Measurements from ENCODE around the gene OCA2. TPM values are rescaled to one million over a fixed set of nuclear protein-coding genes. Genes with fewer than 3 reads are reported as not detected.

Gene OCA2
- total RNA-seq, 1 experiment from 2014 or later: 0.13 TPM

- DNase-seq (ENCODE audit: low read depth, low spot score) (no peak), ATAC-seq (no peak)
- Histone ChIP-seq H3K27me3 (ENCODE audit: control insufficient read depth, insufficient read depth, low read length) (no peaks in the 10 kb centered on the region), H3K36me3 (ENCODE audit: control insufficient read depth, insufficient read depth, low read length) (no peaks in the 10 kb centered on the region), H3K4me3 (ENCODE audit: low read depth in 2 of 2, low read length in 2 of 2) (no peak overlapping the region), H3K4me1 (ENCODE audit: control insufficient read depth, insufficient read depth, low read length) (no peaks in the 10 kb centered on the region), H3K9me3 (ENCODE audit: control insufficient read depth, insufficient read depth, low read depth, low read length) (no peaks in the 10 kb centered on the region), H3K27ac (ENCODE audit: low read length) (no peak overlapping the region)
- in situ Hi-C loops (cut with HindIII; ENCODE audit: low pct_unique_long_range_greater_than_20kb, low sequenced_read_pairs) (no loop called here), intact Hi-C loops (cut with micrococcal nuclease; ENCODE audit: unreplicated experiment) (no loop called here)
- POLR2A ChIA-PET: no interaction called here
- CTCF ChIA-PET: no interaction called here
- no peak for TF ChIP-seq TCF7L2 (IDR thresholded peaks at IDR 0.05; ENCODE audit: low read depth, low read length)
- TF ChIP-seq, protein P1, sequence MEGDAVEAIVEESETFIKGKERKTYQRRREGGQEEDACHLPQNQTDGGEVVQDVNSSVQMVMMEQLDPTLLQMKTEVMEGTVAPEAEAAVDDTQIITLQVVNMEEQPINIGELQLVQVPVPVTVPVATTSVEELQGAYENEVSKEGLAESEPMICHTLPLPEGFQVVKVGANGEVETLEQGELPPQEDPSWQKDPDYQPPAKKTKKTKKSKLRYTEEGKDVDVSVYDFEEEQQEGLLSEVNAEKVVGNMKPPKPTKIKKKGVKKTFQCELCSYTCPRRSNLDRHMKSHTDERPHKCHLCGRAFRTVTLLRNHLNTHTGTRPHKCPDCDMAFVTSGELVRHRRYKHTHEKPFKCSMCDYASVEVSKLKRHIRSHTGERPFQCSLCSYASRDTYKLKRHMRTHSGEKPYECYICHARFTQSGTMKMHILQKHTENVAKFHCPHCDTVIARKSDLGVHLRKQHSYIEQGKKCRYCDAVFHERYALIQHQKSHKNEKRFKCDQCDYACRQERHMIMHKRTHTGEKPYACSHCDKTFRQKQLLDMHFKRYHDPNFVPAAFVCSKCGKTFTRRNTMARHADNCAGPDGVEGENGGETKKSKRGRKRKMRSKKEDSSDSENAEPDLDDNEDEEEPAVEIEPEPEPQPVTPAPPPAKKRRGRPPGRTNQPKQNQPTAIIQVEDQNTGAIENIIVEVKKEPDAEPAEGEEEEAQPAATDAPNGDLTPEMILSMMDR (IDR thresholded peaks at IDR 0.05): no peak
- no peak for TF ChIP-seq SIN3A (IDR thresholded peaks at IDR 0.05; ENCODE audit: borderline replicate concordance, insufficient read depth, low read depth, low read length)
- TF ChIP-seq, protein P2, sequence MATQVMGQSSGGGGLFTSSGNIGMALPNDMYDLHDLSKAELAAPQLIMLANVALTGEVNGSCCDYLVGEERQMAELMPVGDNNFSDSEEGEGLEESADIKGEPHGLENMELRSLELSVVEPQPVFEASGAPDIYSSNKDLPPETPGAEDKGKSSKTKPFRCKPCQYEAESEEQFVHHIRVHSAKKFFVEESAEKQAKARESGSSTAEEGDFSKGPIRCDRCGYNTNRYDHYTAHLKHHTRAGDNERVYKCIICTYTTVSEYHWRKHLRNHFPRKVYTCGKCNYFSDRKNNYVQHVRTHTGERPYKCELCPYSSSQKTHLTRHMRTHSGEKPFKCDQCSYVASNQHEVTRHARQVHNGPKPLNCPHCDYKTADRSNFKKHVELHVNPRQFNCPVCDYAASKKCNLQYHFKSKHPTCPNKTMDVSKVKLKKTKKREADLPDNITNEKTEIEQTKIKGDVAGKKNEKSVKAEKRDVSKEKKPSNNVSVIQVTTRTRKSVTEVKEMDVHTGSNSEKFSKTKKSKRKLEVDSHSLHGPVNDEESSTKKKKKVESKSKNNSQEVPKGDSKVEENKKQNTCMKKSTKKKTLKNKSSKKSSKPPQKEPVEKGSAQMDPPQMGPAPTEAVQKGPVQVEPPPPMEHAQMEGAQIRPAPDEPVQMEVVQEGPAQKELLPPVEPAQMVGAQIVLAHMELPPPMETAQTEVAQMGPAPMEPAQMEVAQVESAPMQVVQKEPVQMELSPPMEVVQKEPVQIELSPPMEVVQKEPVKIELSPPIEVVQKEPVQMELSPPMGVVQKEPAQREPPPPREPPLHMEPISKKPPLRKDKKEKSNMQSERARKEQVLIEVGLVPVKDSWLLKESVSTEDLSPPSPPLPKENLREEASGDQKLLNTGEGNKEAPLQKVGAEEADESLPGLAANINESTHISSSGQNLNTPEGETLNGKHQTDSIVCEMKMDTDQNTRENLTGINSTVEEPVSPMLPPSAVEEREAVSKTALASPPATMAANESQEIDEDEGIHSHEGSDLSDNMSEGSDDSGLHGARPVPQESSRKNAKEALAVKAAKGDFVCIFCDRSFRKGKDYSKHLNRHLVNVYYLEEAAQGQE (IDR thresholded peaks at IDR 0.05; ENCODE audit: insufficient read depth in 1 of 2, low read depth in 2 of 2, low read length in 1 of 2): no peak
- no peak for TF ChIP-seq POLR2AphosphoS5 (IDR thresholded peaks at IDR 0.05; ENCODE audit: low read depth, low read length)
- BruUV-seq (replicated peaks): no TSS peak
These were observed 39.1 kb downstream of the OCA2 start for GRCh38 chr15:28060005-28060404.

- no peaks in the 10 kb centered on the region for H3K36me3 ChIP-seq (ENCODE audit: control insufficient read depth, insufficient read depth, low read length)
- TF ChIP-seq, protein P1 (IDR thresholded peaks at IDR 0.05): no peak
- TF ChIP-seq SIN3A (IDR thresholded peaks at IDR 0.05; ENCODE audit: borderline replicate concordance, insufficient read depth, low read depth, low read length) (no peak), POLR2AphosphoS5 (IDR thresholded peaks at IDR 0.05; ENCODE audit: low read depth, low read length) (no peak), TCF7L2 (IDR thresholded peaks at IDR 0.05; ENCODE audit: low read depth, low read length) (no peak)
- TF ChIP-seq, protein P2 (IDR thresholded peaks at IDR 0.05; ENCODE audit: insufficient read depth in 1 of 2, low read depth in 2 of 2, low read length in 1 of 2): no peak
- in situ Hi-C loops (cut with HindIII; ENCODE audit: low pct_unique_long_range_greater_than_20kb, low sequenced_read_pairs) (no loop called here), intact Hi-C loops (cut with micrococcal nuclease; ENCODE audit: unreplicated experiment) (no loop called here)
- no peak for ATAC-seq
- no peaks in the 10 kb centered on the region for H3K27me3 ChIP-seq (ENCODE audit: control insufficient read depth, insufficient read depth, low read length)
- no peak overlapping the region for H3K4me3 ChIP-seq (ENCODE audit: low read depth in 2 of 2, low read length in 2 of 2)
- H3K9me3 ChIP-seq (ENCODE audit: control insufficient read depth, insufficient read depth, low read depth, low read length): no peaks in the 10 kb centered on the region
- no peaks in the 10 kb centered on the region for H3K4me1 ChIP-seq (ENCODE audit: control insufficient read depth, insufficient read depth, low read length)
- no peak overlapping the region for H3K27ac ChIP-seq (ENCODE audit: low read length)
- CTCF ChIA-PET: no interaction called here
- POLR2A ChIA-PET: no interaction called here
- no peak for DNase-seq (ENCODE audit: low read depth, low spot score)
- no TSS peak for BruUV-seq (replicated peaks)
These were observed 41.0 kb downstream of the OCA2 start for GRCh38 chr15:28058082-28058481.

All from Panc1 (cell line).